Chondrocyte (in vitro differentiated cells): ENCODE results near the gene DOC2A. TPM values are rescaled to one million over a fixed set of nuclear protein-coding genes. Genes with fewer than 3 reads are reported as not detected.

Experiments used
- DNase-seq: peaks from one replicate; pipeline ENCODE4 v3.0.0; 2021; ENCODE audit warnings: mixed read lengths, low spot score
- H3K27ac Mint-ChIP-seq: one replicate; pipeline ENCODE4 v1.8.0; 2021; ENCODE audit warnings: mild to moderate bottlenecking, moderate library complexity, mixed read lengths; ENCODE audit not compliant: unreplicated experiment
- H3K27me3 Mint-ChIP-seq: 2 replicates; pipeline ENCODE4 v1.8.0; 2021; ENCODE audit warnings: low read depth, mixed read lengths
- H3K36me3 Mint-ChIP-seq: 2 replicates; pipeline ENCODE4 v1.8.0; 2021; ENCODE audit warnings: low read depth, mixed read lengths
- H3K4me1 Mint-ChIP-seq: 2 replicates; pipeline ENCODE4 v1.8.0; 2021; ENCODE audit warnings: low read depth, mild to moderate bottlenecking, mixed read lengths
- H3K4me3 Mint-ChIP-seq: one replicate; pipeline ENCODE4 v1.8.0; 2021; ENCODE audit warnings: mild to moderate bottlenecking, moderate library complexity, mixed read lengths; ENCODE audit not compliant: unreplicated experiment
- H3K9me3 Mint-ChIP-seq: 2 replicates; pipeline ENCODE4 v1.8.0; 2021; ENCODE audit warnings: low read depth, mixed read lengths
- CTCF ChIP-seq: fragments of 200-600 bp; sonication (generic); IDR thresholded peaks from 2 replicates; pipeline ENCODE4 v1.5.0; 2021; ENCODE audit warnings: antibody characterized with exemption, mild to moderate bottlenecking, moderate library complexity
- total RNA-seq: library from RNA; stranded (reverse); gene quantifications from 3 replicates; pipeline ENCODE4 v1.2.1, GENCODE V29; 2021

Gene DOC2A
- total RNA-seq, 1 donor from 2014 or later, result 0.15 TPM

GRCh38 chr16:30011714-30012504 lies 1.1 kb upstream of the DOC2A start:
- H3K4me1 Mint-ChIP-seq, result peaks cover 9% of the 10 kb centered on the region
- no peak overlapping the region for H3K27ac Mint-ChIP-seq
- no peak for TF ChIP-seq CTCF
- no peaks in the 10 kb centered on the region for H3K9me3 Mint-ChIP-seq
- peak overlapping the region; percentile 61 for H3K4me3 Mint-ChIP-seq
- H3K36me3 Mint-ChIP-seq, result no peaks in the 10 kb centered on the region
- H3K27me3 Mint-ChIP-seq, result peaks cover 18% of the 10 kb centered on the region
- DNase-seq, result no peak

- no peaks in the 10 kb centered on the region for H3K9me3 Mint-ChIP-seq
- H3K4me3 Mint-ChIP-seq, result peak overlapping the region; percentile 57
- H3K36me3 Mint-ChIP-seq, result no peaks in the 10 kb centered on the region
- H3K27me3 Mint-ChIP-seq, result peaks cover 14% of the 10 kb centered on the region
- H3K27ac Mint-ChIP-seq, result no peak overlapping the region
- peaks cover 9% of the 10 kb centered on the region for H3K4me1 Mint-ChIP-seq
- TF ChIP-seq CTCF, result no peak
- DNase-seq, result peak; percentile 91
Observed at GRCh38 chr16:30009990-30010843, 610 bp downstream of the DOC2A start.

- no peaks in the 10 kb centered on the region for H3K9me3 Mint-ChIP-seq
- no peak overlapping the region for H3K27ac Mint-ChIP-seq
- DNase-seq, result no peak
- H3K4me1 Mint-ChIP-seq, result peaks cover 9% of the 10 kb centered on the region
- peaks cover 14% of the 10 kb centered on the region for H3K27me3 Mint-ChIP-seq
- no peaks in the 10 kb centered on the region for H3K36me3 Mint-ChIP-seq
- no peak for TF ChIP-seq CTCF
- no peak overlapping the region for H3K4me3 Mint-ChIP-seq
Observed at GRCh38 chr16:30009085-30009862, 1.6 kb downstream of the DOC2A start.

GRCh38 chr16:30007378-30007895 lies 3.4 kb downstream of the DOC2A start:
- Mint-ChIP-seq H3K27me3 (peaks cover 14% of the 10 kb centered on the region), H3K4me1 (peaks cover 9% of the 10 kb centered on the region), H3K36me3 (no peaks in the 10 kb centered on the region), H3K27ac (no peak overlapping the region), H3K9me3 (no peaks in the 10 kb centered on the region), H3K4me3 (no peak overlapping the region)
- no peak for TF ChIP-seq CTCF
- no peak for DNase-seq
